Neuron (in vitro differentiated cells): ENCODE results near the gene KIF6.

Experiments used
- H2AFZ ChIP-seq: one replicate; pipeline ENCODE4 v1.6.1; 2013; ENCODE audit warnings: low read depth, mild to moderate bottlenecking, inconsistent platforms, low read length, moderate library complexity
- H3K27me3 ChIP-seq: one replicate; pipeline ENCODE4 v1.6.1; 2013; ENCODE audit warnings: low read length; ENCODE audit not compliant: insufficient read depth
- H3K36me3 ChIP-seq: one replicate; pipeline ENCODE4 v1.6.1; 2013; ENCODE audit warnings: low read length; ENCODE audit not compliant: insufficient read depth
- H3K4me1 ChIP-seq: one replicate; pipeline ENCODE4 v1.6.1; 2013; ENCODE audit warnings: low read length; ENCODE audit not compliant: insufficient read depth
- H3K4me3 ChIP-seq: 2 replicates; pipeline ENCODE4 v1.5.1; 2013; ENCODE audit warnings: mild to moderate bottlenecking, low read length, moderate library complexity
- H3K9me3 ChIP-seq: one replicate; pipeline ENCODE4 v1.6.1; 2013; ENCODE audit warnings: low read length

The KIF6 gene

DNA sequence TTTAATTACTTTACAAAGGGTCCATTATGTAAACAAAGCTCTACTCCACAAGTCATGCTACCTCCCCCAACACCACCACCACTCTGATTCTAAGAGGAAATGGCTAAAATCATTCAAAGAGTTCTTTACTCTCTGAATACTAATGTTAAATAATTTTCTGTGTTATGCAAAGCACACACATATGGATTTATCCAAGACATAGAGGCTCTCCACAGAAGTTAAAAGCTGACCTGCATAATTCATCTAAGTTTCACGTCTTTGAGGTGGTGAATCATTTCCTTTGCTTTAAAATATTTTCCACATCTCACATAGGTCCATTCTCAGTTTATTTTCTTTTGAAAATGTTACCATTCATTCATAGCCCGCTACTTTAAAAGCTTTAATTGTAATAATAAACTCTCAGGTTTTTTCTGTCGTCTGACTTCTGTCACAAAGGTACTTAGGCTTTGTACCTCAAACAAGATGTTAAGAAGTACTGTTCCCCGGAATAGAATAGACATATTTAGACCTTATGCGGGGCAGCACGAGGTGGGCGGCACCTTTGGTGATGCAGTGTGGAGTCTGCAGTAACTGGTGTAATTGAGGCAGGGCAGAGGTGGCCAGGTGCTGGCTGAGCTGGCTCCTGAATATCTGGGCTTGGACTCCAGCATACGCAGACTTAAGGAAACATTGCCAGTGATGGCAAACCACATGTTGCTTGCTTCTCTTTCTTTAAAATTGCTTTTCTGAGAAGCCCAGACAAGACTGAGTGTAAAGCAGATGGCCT is 55.8 kb downstream of the KIF6 start:
- no peaks in the 10 kb centered on the region for H3K36me3 ChIP-seq
- H3K4me3 ChIP-seq, result no peak overlapping the region
- no peak overlapping the region for H2AFZ ChIP-seq
- peaks cover 2% of the 10 kb centered on the region for H3K4me1 ChIP-seq
- no peaks in the 10 kb centered on the region for H3K27me3 ChIP-seq
- no peaks in the 10 kb centered on the region for H3K9me3 ChIP-seq

DNA sequence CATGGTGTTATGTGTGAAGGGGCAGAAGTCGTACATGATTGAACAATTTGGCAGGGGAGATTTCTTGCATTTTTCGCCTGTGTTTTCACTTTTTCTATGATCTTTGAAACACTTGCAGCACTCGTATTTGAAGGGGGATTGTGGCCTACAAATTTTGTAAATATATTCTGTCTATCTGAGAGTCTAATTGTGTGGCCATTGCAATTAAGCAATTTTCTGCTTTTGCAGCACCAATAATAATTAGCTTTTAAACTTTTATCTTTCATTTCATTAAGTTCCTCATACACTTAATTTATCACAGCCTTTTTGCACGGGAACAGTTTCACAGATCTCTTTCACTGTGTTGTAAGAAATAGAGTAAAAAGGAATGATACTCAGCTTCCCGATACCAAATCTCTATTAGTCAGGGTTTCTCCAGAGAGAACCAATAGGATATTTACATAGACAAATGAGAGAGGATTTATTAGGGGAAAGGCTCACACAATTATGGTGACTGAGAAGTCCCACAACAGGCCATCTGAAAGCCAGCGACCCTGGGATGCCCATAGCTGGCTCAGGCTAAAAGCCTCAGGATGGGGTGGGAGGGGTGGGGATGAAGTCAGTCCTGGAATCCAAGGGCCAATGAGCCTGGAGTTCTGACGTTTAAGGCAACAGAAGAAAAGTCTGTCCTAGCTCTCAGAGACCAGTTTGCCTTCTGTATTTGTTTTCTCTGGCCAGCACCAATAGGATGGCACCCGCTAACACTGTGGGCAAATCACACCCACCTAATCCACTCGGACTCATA is 58.3 kb downstream of the KIF6 start:
- H3K36me3 ChIP-seq, result no peaks in the 10 kb centered on the region
- H3K4me3 ChIP-seq, result no peak overlapping the region
- no peaks in the 10 kb centered on the region for H3K9me3 ChIP-seq
- H3K27me3 ChIP-seq, result no peaks in the 10 kb centered on the region
- peaks cover 2% of the 10 kb centered on the region for H3K4me1 ChIP-seq
- no peak overlapping the region for H2AFZ ChIP-seq

GRCh38 chr6:39665861-39666260 is 59.3 kb downstream of the KIF6 start:
- no peaks in the 10 kb centered on the region for H3K36me3 ChIP-seq
- H3K27me3 ChIP-seq, result no peaks in the 10 kb centered on the region
- H2AFZ ChIP-seq, result no peak overlapping the region
- no peaks in the 10 kb centered on the region for H3K9me3 ChIP-seq
- peaks cover 2% of the 10 kb centered on the region for H3K4me1 ChIP-seq
- no peak overlapping the region for H3K4me3 ChIP-seq

DNA sequence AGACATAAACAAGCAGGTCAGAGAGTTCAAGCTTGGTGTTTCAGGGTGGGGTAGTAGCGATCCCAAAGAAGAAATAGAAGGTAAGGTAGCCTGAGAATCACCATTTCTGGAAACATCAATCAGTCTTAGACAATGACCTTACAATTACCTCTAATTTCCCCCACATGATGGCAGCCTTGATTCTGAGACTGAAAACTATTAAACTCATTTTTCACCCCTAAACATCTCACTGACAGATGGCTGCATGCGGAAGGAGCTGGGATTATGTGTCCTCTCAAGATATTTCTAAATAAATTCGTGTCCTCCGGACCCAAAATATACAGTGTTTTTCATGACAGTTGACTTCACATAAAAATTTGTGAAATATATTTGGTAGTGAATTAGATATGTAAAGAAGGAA is 61.0 kb downstream of the KIF6 start:
- Histone ChIP-seq H2AFZ (no peak overlapping the region), H3K36me3 (no peaks in the 10 kb centered on the region), H3K4me1 (peaks cover 2% of the 10 kb centered on the region), H3K9me3 (no peaks in the 10 kb centered on the region), H3K4me3 (no peak overlapping the region), H3K27me3 (no peaks in the 10 kb centered on the region)

GRCh38 chr6:39657355-39658135 is 67.7 kb downstream of the KIF6 start:
- Histone ChIP-seq H3K9me3 (no peaks in the 10 kb centered on the region), H3K4me1 (peaks cover 13% of the 10 kb centered on the region), H3K36me3 (no peaks in the 10 kb centered on the region), H3K4me3 (no peak overlapping the region), H2AFZ (no peak overlapping the region), H3K27me3 (no peaks in the 10 kb centered on the region)

GRCh38 chr6:39654121-39654520 is 71.1 kb downstream of the KIF6 start:
- no peaks in the 10 kb centered on the region for H3K27me3 ChIP-seq
- H3K9me3 ChIP-seq, result no peaks in the 10 kb centered on the region
- H3K4me1 ChIP-seq, result peaks cover 13% of the 10 kb centered on the region
- H2AFZ ChIP-seq, result no peak overlapping the region
- no peaks in the 10 kb centered on the region for H3K36me3 ChIP-seq
- H3K4me3 ChIP-seq, result no peak overlapping the region

- Histone ChIP-seq H3K4me1 (peaks cover 13% of the 10 kb centered on the region), H3K4me3 (no peak overlapping the region), H2AFZ (no peak overlapping the region), H3K36me3 (no peaks in the 10 kb centered on the region), H3K9me3 (no peaks in the 10 kb centered on the region), H3K27me3 (no peaks in the 10 kb centered on the region)
Observed at GRCh38 chr6:39653612-39654011, 71.6 kb downstream of the KIF6 start.

- Histone ChIP-seq H2AFZ (no peak overlapping the region), H3K27me3 (no peaks in the 10 kb centered on the region), H3K4me3 (no peak overlapping the region), H3K9me3 (no peaks in the 10 kb centered on the region), H3K4me1 (peaks cover 13% of the 10 kb centered on the region), H3K36me3 (no peaks in the 10 kb centered on the region)
Observed at GRCh38 chr6:39649996-39650395, 75.2 kb downstream of the KIF6 start.

- Histone ChIP-seq H3K36me3 (no peaks in the 10 kb centered on the region), H3K4me3 (no peak overlapping the region), H2AFZ (no peak overlapping the region), H3K27me3 (no peaks in the 10 kb centered on the region), H3K4me1 (no peaks in the 10 kb centered on the region), H3K9me3 (no peaks in the 10 kb centered on the region)
Observed at GRCh38 chr6:39646751-39647420, 78.3 kb downstream of the KIF6 start.

DNA sequence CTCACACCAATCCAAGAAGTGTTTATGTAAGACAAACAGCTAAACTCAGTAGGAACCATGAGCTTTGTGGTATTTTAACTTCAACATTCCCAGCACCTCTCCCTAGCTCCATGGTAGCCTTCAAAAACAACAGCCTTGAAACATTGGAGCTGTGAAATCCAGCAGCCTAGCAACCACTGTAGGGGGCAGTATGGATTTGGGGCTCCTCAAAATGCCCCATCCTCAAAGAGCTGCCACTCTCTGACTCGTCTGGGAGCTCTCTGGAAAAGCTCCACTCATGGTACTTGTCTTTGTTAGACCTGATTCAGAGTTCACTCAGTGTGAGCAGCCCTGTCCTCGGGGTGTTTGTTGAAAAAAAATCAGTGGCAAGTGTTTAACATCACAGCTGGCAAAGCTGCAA is 82.9 kb downstream of the KIF6 start:
- H3K4me3 ChIP-seq, result no peak overlapping the region
- no peak overlapping the region for H2AFZ ChIP-seq
- no peaks in the 10 kb centered on the region for H3K36me3 ChIP-seq
- no peaks in the 10 kb centered on the region for H3K27me3 ChIP-seq
- no peaks in the 10 kb centered on the region for H3K4me1 ChIP-seq
- no peaks in the 10 kb centered on the region for H3K9me3 ChIP-seq

- Histone ChIP-seq H3K36me3 (no peaks in the 10 kb centered on the region), H3K27me3 (no peaks in the 10 kb centered on the region), H3K4me3 (no peak overlapping the region), H3K4me1 (no peaks in the 10 kb centered on the region), H2AFZ (no peak overlapping the region), H3K9me3 (no peaks in the 10 kb centered on the region)
Observed at GRCh38 chr6:39638126-39638822, 86.9 kb downstream of the KIF6 start.

DNA sequence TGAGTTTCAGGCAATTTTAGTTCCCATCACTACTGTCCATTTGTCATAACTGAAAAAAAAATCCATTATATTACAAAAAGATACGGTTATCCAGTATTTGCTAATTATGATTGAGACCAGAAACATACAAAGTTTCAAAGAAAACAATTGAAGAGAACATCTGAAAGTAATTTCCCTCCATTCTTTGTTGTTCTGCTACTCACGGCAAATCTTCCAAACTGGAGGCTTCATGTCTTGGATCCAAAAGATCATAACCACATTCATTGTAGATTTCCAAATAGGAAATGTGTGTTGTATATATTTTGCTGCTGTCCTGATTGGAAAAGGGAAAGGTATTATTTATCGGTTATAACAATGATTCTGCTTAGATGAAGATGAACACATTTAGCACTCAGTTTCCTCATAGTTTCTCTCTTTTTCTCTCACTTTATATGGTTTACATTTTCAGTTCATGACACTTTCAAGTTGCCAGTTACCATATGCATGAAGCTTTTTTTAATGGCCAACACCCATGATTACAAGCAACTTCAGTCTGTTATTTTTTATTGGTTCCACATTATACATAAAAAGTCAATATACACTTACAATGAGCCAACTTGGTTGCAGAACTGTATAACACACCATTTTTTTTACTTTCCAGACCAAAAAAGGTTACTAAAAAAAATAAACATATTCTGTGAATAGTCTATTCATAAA is 90.4 kb downstream of the KIF6 start:
- Histone ChIP-seq H3K9me3 (no peaks in the 10 kb centered on the region), H3K36me3 (no peaks in the 10 kb centered on the region), H3K4me1 (no peaks in the 10 kb centered on the region), H3K27me3 (no peaks in the 10 kb centered on the region), H3K4me3 (no peak overlapping the region), H2AFZ (no peak overlapping the region)
